H4 (cell line): ENCODE results near the gene VPS13D. TPM values are rescaled to one million over a fixed set of nuclear protein-coding genes. Genes with fewer than 3 reads are reported as not detected.

Source experiments
- DNase-seq: peaks from one replicate; pipeline ENCODE4 v3.0.0-alpha.2; 2015; ENCODE audit warnings: low spot score
- total RNA-seq: library from RNA; depleted of rRNA; stranded (reverse); fragments of >200 nt; shearing (Covaris generic); gene quantifications from 2 replicates; pipeline ENCODE4 v1.2.3, GENCODE V29; 2014

The VPS13D gene
- total RNA-seq, 1 experiment from 2014 or later: 9.6 TPM

GRCh38 chr1:12539705-12540579 is 310.1 kb downstream of the VPS13D start:
- DNase-seq: peak; percentile 98

GRCh38 chr1:12540580-12541273 is 310.9 kb downstream of the VPS13D start:
- no peak for DNase-seq

GRCh38 chr1:12541274-12542137 is 311.7 kb downstream of the VPS13D start:
- DNase-seq: peak; percentile 47

- no peak for DNase-seq
Measured at GRCh38 chr1:12542138-12542465, 312.3 kb downstream of the VPS13D start.

- DNase-seq: no peak
Measured at GRCh38 chr1:12542616-12543592, 313.1 kb downstream of the VPS13D start.

GRCh38 chr1:12543740-12544154 is 313.9 kb downstream of the VPS13D start:
- no peak for DNase-seq

- no peak for DNase-seq
Measured at GRCh38 chr1:12544357-12544756, 314.5 kb downstream of the VPS13D start.

GRCh38 chr1:12544992-12545391 is 315.2 kb downstream of the VPS13D start:
- no peak for DNase-seq

- no peak for DNase-seq
Measured at GRCh38 chr1:12546771-12547585, 317.1 kb downstream of the VPS13D start.

- DNase-seq: no peak
Measured at GRCh38 chr1:12547586-12548225, 317.9 kb downstream of the VPS13D start.

GRCh38 chr1:12548279-12548972 is 318.6 kb downstream of the VPS13D start:
- no peak for DNase-seq

- DNase-seq: no peak
Measured at GRCh38 chr1:12548973-12549459, 319.2 kb downstream of the VPS13D start.

GRCh38 chr1:12549460-12550349 is 319.9 kb downstream of the VPS13D start:
- DNase-seq: peak; percentile 84

- no peak for DNase-seq
Measured at GRCh38 chr1:12551584-12551983, 321.8 kb downstream of the VPS13D start.

GRCh38 chr1:12552111-12552888 is 322.5 kb downstream of the VPS13D start:
- DNase-seq: no peak

GRCh38 chr1:12552951-12553921 is 323.4 kb downstream of the VPS13D start:
- DNase-seq: no peak
